ENCODE measurements around the gene RALA.
"Not testable (repeated sequence)": the region's sequence is repeated elsewhere in the genome, so short reads cannot be mapped to it uniquely, and the experiment has no call there.

The RALA gene

DNA sequence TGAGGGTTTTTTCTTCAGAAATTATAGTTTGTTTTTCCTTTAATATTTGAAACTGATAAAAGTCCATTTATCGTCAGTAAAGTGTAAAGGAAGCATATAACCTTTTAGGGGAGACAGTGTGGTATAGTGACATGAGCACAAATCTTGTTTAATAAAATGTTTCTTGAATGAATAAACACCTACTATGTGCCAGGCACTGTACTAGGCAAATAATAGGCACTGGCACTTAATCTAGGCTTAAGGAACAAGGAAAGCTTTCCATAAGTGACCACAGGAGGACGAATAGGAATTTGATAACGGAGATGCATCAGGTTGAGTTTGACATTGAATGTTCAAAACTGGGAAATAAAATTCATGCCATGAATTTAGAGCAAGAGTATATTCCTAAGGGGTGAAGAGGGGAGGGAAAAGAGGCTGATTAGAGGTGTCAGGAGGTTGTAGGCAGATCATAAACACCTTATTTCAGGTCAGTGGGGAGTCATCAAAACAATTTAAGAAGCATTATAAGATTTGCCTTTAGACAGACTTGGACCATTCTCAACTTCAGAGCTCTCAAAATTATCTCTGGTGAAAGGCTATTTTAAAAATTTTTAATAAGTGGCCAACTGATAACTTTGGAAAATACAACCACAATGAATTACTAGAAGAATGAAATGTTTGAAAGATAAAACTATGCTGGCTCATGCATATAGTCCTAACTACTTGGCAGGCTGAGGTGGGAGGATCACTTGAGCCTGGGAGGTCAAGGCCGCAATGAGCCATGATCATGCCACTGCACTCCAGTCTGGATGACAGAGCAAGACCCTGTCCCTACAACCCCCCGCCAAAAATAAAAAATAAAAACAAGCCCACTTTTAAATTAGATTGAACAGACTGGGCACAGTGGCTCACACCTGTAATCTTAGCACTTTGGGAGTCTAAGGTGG is 22.4 kb downstream of the RALA start:
- no peak for DNase-seq

DNA sequence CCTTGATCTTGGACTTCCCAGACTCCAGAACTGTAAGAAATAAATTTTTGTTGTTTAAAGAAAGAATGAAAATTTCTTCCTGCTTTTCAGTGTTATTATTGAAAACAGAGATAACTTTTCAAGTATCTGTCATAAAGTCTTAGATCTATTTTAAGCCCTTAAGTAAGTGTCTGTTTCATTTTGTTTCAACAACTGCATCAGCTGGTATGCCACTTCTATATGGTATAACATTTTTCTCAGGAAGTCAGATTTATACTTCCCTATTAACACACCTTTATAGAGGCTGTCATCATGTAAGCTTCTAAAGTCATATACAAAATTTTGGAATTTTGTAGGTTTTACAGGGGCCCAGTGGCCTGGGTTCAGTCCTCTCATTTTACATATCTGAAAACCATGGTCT is 24.4 kb downstream of the RALA start:
- no peak for DNase-seq

DNA sequence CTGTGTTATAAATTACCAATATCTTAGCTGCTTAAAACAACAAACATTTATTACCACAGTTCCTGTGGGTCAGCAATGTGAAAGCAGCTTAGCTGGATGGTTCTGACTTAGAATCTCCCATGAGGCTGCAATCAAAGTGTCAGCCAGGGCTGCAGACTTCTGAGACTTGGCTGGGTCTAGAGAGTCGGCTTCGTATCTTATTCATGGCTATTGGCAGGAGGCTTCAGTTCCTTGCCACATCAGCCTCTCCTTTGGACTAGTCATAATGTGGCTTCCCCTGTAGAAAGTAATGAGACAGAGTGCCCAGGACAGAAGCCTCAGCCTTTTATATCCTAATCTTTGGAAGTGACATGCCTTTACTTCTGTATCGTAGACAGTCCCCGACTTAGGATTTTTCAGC is 27.3 kb downstream of the RALA start:
- DNase-seq = peak in 1 of 58 donors; percentile 5

DNA sequence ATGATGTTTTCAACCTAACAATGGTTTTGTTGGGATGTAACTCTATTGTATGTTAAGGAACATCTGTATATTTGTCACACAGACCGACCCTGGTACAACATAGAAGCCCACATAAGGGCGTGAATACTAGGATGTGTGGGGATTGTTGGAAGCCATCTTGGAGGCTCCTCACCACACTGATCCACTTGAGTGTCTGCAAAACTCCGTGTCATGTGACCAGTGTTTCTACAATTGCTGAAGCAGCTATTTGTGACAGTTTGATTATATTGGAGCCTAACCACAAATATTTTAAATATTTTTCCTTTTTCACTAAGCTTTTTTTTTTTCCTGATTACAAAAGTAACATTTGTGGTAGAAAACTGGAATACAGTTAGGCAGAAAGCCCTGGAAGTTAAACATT is 27.9 kb downstream of the RALA start:
- DNase-seq = no peak

DNA sequence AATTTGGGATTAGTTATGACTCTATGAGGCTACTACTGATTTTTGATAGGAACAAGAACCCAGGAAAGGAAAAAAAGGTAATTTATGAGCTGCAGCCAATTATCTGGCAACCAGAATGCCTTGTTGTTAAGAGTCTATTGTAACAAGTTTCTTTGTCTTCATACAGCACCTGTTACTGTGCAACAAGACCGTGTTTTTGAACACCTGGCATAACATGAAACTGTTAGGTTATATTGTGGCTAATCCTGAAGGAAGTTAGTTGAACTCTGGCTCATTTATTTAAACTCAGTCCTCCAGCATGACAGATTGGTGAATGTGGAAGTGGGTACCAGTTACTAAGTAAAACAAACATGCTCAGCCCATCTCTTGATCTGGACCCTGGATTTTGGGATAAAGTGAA is 33.0 kb downstream of the RALA start:
- no peak for DNase-seq

DNA sequence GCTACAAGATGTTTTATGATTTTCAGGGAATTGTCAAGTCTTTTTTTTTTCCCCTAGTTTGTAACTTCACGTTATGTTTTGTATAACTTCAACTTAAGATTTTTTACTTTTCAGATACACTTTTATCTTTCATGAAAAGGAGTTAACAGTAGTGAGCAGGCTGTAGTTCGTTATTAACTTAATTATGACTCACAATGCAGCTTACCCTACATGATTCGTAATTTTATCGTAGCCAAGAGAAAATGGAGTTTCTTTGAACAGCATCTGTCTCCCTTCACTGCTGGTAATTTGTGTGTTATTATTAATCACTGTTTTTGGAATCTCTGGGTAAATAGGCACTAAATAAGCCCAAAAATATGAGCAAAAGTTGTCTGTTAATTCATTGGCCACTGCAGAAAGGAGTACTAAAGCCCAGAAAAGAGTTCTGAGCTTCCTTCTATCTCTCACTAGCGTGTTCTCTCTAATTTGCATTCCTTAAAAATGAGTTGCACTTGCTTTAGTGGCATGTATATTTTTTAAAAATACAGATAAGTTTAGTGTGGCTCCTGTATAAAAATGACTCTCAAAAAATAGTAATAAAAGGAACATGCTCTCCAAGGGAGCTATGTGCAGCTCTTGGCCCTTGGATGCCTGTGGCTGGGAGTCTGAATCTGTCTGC is 36.1 kb downstream of the RALA start:
- no peak for DNase-seq

DNA sequence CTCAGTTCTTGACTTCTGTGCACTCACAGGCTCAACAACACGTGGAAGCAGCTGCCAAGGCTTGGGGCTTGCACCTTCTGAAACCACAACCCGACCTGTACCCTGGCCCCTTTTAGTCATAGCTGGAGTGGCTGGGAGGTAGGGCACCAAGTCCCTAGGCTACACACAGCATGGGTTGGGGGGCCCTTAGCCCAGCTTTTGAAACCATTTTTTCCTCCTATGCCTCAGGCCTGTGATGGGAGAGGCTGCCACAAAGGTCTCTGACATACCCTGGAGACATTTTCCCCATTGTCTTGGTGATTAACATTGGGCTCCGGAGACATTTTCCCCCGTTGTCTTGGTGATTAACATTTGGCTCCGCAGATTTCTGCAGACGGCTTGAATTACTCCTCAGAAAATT is 38.6 kb downstream of the RALA start:
- no peak for DNase-seq

DNA sequence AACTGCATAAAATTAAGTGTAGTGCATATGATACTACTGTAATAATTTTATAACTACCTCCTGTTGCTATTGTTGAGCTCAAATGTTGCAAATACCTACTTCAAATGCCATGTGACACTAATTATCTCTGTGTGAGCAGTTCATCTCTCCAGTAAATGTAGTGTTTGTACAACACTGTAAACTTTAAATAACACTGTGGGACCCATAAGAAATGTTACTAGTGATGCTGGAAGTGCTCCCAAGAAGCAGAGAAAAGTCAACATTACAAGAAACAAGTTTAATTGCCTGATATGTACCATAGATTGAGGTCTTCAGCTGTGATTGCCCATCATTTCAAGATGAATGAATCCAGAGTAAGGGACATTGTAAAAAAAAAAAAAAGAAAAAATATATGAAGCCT is 39.9 kb downstream of the RALA start:
- no peak for DNase-seq

DNA sequence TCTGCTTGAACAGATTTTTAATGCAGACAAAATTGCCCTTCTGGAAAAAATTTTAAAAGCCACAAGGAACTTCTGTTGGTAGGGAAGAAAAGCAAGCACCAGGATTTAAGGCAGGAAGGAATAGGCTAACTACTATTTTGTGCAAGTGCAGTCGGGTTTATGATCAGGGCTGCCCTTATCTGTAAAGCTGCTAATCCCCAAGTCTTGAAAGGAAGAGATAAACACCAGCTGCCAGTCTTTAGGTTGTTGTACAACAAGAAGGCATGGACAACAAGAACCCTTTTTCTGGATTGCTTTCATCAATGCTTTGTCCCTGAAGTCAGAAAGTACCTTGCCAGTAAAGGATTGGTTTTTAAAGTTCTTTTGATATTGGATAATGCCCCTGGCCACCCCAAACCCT is 40.7 kb downstream of the RALA start:
- no peak for DNase-seq

DNA sequence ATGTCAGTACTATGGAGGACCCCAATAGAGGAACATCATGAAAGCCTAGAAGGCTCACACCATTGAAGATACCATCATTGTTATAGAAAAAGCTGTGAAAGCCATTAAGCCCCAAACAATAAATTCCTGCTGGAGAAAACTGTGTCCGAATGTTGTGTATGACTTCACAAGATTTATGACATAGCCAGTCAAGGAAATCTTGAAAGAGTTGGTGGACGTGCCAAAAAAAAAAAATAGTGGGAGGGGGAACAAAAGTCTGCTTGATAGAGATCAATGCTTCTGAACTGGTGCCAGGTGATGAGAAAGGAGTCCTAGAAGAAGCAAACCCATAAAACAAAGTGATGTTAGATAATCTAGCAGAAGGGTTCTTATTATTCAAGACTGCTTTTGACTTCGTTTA is 41.2 kb downstream of the RALA start:
- no peak for DNase-seq

DNA sequence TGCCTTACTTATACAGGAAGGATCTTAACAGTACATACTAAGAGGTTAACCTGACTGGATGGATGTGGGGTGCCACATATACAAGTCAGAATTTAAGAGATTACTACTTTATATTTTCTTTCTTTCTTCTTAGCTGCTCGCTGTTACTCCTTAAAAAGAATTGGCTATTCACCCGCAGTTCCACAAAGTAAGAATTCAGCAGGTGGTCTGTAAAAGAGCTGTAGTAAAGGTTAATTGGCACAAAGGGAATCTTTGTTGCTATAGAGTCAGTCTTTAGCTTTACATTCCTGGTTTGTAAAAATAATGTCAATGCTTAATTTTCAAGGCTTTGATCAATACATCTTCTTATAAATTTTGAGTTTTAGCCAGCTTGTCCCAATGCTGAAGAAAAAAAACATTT is 43.2 kb downstream of the RALA start:
- DNase-seq = no peak

DNA sequence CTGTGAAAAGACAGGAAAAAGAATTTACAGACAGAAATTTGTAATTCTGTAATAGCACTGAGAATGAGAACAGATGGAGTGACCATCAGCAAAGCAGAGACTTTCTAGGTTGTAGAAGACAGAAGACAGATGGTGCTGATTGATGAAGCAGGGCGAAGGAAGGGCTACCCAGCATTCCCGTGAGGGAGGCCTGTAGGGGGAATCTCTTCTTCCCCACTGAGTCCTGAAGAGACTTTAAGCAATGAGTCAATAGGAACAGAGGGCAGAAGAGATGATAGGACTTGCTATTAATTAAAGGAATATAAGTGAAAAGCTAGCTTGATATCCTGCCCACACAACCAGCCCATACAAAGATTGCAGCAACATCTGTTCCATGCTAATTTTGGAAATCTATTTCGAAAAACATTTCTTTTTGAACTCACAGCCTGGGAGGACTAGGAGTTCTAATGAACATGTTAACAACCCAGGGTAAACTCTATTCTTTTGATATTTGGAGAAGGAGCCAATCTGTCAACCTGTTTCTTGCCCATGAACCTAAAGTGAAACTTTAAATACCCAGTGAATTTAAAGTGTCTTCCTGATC is 44.1 kb downstream of the RALA start:
- DNase-seq = peak in 5 of 58 donors; percentile 8 to 19 (median 12)

DNA sequence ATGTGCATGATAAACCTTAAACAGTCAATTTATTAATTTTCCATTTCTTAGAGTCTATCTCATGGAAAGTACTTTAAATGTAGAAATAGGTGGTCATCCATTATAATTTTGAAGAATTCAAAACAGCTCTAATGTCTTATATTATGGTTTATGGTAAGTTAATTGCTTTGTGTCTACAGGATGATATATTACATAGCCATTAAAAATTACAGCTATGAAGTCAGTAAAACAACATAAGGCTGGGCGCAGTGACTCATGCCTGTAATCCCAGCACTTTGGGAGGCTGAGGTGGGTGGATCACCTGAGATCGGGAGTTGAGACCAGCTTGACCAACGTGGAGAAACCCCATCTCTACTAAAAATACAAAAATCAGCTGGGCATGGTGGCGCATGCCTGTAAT is 44.9 kb downstream of the RALA start:
- not testable (repeated sequence) for DNase-seq

DNA sequence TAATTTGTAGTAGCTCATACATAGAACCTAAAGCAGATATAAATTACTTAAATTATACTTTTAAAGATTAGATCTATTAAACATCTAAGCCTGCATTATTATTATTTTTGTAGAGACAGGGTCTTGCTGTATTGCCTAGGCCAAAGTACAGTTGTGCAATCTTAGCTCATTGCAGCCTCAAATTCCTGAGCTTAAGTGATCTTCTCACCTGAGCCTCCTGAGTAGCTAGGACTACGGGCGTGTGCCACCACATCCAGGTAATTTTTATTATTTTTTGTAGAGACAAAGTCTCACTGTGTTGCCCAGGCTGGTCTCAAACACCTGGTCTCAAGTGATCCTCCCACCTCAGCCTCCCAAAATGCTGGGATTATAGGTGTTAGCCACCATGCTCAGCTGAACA is 46.7 kb downstream of the RALA start:
- no peak for DNase-seq

DNA sequence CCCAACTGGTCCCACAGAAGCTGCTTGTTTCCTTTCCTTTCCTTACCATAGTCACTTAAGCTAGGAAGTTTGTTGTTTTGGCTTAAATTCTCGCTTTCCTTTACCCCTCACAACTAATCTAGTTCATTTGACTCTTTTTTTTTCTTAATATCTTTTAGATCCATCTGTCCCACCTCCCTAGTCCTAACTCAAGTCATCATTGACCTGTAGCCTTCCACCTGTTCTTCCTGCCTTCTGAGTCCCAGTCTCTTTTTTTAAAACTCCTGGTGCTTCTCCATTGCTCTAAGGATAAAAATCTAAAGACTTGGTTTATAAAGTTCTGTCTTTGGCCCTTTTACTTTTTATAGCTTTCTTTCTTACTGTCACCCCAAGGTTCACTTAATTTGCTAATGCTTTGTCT is 47.6 kb downstream of the RALA start:
- no peak for DNase-seq

DNA sequence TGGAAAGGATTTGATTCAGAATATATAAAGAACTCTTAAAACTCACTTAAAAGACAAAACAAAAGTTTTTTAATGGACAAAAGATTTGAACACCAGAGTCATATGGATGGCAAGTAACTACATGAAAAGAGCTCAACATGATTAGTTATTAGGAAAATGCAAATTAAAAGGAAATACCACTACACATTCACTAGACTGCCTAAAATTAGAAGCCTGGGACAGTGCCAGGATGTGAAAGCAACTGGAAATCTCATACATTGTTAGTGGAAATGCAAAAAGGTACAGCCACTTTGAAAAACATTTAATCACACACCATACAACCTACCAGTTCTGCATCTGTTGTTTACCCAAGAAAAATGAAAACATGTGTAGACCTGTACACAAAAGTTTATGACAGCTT is 48.8 kb downstream of the RALA start:
- no peak for DNase-seq

DNA sequence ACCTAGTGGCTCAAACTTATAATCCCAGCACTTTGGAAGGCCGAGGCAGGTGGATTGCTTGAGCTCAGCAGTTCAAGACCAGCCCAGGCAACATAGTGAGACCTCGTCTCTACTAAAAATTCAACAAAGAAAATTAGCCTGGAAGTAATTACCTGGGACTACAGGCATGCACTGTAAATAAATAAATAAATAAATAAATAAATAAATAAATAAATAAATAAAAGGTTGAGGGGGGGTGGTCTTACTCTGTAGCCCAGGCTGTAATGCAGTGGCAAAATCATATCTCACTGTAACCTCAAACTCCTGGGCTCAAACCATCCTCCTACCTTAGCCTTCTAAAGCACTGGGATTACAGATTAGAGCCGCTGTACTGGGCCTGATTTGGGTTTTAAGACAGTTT is 50.5 kb downstream of the RALA start:
- DNase-seq = no peak

DNA sequence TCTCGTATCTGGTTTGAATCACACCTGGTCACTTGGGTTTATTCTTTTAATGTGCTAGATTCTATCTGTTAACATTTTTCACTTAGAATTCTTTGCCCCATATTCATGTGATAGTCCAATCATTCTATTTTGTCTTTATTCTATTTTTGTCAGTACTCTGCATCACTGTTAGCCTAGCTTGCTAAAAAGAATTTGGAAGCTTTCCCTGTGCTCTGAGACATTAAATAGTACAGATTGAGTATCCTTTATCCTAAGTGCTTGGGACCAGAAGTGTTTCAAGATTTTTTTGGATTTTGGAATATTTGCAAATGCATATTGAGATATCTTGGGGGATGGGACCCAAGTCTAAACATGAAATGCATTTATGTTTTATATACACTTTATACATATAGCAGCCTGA is 51.0 kb downstream of the RALA start:
- peak in 1 of 58 donors; percentile 5 for DNase-seq

DNA sequence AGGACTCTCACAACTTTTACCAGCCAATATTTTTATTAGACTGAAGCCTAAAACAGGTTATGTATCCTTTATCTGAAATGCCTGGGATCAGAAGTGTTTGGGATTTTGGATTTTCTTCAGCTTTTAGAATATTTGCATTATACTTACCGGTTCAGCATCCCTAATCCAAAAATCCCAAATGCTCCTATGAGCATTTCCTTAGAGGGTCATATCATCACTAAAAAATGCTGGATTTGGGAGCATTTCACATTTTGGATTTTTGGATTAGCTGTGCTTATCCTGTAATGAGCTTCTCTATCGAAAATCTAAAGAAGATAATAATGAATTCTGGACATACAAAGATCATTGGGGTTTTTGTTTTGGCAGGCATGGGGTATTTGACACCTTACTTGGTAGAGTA is 53.0 kb downstream of the RALA start:
- DNase-seq = no peak

DNA sequence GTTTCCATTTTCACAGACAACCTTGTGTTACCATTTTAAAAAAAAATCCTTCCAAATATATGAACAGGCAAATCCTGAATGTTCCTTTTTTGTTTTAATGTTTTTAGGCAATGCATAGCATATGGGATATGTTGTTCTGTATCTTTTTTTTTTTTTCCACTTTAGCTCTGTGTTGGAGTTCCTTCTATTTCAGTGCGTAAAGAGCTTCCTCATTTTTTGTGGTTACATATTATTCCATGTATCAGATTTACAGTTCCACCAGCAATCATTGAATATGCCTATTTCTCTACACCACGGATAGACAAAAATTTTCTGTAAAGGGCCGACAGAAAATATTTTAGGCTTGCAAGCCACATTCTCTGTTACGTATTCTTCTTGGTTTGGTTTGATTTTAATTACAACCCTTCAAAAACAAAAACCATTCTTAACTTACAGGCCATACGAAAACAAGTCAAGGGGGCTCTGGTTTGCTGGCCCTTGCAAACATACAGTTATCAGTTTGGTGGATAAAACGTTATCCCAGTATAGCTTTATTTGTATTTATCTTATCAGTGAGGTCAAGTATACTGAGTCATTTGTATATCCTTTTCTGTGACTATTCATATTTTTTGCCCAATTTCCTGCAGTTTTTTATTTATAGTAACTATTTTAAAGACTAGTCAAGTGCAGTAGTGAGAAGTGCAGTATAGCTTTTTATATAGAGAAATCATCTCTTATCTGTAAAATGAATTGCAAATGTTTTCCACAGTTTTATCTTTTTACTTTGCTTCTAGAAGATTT is 55.7 kb downstream of the RALA start:
- DNase-seq = no peak

DNA sequence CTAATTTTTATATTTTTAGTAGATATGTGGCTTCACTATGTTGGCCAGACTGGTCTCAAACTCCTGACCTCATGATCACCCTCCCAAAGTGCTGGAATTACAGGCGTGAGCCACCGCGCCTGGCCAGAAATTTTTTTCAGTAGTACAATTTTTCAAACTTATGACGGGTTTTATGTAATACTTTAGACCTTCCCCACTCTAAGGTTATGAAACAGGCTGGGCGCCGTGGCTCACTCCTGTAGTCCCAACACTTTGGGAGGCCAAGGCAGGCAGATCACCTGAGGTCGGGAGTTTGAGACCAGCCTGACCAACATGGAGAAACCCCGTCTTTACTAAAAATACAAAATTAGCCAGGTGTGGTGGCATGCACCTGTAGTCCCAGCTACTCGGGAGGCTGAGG is 56.5 kb downstream of the RALA start:
- DNase-seq = not testable (repeated sequence)

Data from anterior cingulate cortex (tissue), 58 donors.